HG03159 (cell line): ENCODE data around the gene SECTM1.
A peak's percentile ranks its signal among the peaks of the same experiment; 100 is the strongest.
"Not testable (repeated sequence)": the region's sequence is repeated elsewhere in the genome, so short reads cannot be mapped to it uniquely, and the experiment has no call there.

Source experiments
- ATAC-seq: cut with Tn5 transposase; IDR thresholded peaks from one replicate; pipeline ENCODE4 v1.9.1; 2021; ENCODE audit warnings: mild to moderate bottlenecking, moderate library complexity; ENCODE audit not compliant: unreplicated experiment

The SECTM1 gene

DNA sequence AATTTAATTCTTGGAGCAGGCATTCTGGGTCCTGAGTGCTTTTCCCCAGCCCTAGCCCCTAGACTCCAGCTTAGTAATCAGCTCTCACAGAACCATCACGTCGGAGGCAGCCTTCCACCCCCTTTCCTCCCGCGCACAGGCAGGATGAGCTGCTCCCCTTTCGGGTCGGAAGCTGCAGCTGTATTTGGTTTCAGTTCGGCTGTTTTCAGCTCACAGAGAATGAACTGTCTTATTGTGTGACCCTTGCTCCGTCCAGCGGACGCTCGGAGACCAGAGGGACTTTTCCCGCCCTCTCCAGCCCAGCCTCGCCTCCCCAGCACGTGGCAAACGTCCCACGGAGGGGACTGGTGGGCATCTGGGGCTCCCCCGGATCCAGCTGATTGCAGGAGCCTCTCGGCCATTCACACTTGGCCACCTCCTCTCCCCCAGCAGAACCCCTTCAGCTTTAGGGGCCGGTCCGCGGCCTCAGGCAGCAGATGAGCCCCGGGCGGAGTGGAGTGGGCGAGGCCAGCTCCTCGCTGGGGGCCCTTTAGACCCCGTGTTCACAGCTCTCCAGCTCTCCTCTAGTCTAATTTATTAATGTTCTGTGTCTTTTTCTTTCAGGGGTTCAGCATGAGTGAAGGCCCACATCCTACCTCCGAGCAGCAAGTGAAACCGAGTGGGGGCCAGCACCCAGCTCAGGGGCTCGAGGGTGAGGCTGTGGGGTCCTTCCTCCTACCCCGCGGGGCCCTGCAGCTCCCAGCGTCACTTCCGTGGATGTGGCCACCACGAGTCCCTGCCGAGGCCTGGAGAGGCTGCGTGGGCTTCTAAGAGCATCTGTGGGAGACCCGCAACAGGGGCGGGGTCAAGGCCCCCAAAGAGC is 37.1 kb upstream of the SECTM1 start:
- no peak for ATAC-seq

DNA sequence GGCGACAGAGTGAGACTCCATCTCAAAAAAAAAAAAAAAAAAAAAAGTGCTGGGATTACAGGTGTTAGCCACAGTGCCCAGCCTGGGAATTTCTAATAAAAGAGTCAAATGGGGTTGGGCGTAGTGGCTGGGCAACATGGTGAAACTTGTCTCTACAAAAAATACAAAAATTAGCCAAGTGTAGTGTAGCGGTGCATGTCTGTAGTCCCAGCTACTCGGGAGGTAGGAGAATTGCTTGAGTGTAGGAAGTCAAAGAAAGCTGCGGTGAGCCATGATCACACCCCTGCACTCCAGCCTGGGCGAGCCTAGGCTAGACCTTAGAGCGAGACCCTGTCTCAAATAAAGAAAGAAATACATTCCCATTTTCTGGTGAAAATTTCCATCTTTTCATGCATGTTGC is 35.6 kb upstream of the SECTM1 start:
- no peak for ATAC-seq

- no peak for ATAC-seq
Observed at GRCh38 chr17:82367724-82368524, 34.4 kb upstream of the SECTM1 start.

GRCh38 chr17:82366749-82367148 is 33.2 kb upstream of the SECTM1 start:
- no peak for ATAC-seq

DNA sequence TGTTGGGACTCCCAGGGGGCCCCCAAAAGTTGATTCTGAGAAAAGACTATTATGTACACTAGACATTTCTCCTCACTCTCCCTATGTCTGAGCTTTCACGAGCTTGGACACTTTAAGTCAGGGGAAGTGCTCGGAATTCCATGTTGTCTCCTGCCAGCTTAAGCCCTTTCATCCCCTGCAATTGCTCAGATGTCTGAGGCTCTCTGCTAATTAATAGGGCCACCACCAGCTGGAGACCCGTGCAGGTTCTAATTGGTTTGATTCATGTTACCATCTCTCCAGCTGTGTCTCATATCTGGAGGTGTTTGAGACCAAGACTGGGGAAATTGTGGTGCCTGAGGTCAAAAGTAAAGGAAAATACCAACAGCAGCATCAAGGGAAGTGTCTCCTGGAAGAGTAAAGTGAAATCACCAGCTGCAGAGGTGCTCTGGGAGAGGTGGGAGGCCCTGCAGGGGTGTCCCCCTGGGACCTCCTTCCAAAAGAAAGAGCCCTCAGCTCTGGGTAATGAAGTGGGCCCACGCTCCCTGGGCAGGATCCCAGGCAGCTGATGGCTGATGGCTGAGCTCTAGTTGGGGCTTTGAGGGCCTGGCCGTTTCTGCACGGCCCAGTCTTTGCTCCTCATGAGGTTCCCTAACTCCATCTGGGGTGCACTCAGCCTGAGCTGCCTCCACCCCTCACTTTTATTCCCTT is 32.2 kb upstream of the SECTM1 start:
- ATAC-seq: no peak

DNA sequence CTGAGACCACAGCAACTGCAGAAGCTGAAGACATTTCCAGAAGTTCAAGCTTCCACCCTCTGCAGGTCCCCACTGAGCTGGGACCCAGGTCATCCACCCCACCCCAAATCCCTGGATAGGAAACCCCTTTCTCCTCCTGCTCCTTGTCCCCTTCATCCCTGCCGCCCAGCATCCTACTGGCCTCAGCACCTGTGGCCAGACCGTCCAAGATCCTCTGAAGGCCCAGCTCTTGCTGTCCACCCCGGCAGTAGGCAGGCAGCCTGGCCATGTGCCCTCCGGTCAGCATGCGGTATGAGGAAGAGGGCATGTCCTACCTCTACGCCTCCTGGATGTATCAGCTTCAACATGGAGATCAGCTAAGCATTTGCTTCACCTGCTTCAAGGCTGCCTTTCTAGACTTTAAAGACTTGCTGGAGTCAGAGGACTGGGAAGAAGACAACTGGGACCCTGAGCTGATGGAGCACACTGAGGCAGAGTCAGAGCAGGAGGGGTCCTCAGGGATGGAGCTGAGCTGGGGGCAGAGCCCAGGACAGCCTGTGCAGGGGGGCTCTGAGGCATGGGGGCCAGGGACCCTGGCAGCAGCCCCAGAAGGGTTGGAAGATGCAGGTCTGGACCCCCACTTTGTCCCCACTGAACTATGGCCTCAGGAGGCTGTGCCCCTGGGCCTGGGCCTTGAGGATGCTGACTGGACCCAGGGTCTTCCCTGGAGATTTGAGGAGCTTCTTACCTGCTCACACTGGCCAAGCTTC is 28.5 kb upstream of the SECTM1 start:
- no peak for ATAC-seq

GRCh38 chr17:82359451-82360074 is 26.0 kb upstream of the SECTM1 start:
- not testable (repeated sequence) for ATAC-seq

DNA sequence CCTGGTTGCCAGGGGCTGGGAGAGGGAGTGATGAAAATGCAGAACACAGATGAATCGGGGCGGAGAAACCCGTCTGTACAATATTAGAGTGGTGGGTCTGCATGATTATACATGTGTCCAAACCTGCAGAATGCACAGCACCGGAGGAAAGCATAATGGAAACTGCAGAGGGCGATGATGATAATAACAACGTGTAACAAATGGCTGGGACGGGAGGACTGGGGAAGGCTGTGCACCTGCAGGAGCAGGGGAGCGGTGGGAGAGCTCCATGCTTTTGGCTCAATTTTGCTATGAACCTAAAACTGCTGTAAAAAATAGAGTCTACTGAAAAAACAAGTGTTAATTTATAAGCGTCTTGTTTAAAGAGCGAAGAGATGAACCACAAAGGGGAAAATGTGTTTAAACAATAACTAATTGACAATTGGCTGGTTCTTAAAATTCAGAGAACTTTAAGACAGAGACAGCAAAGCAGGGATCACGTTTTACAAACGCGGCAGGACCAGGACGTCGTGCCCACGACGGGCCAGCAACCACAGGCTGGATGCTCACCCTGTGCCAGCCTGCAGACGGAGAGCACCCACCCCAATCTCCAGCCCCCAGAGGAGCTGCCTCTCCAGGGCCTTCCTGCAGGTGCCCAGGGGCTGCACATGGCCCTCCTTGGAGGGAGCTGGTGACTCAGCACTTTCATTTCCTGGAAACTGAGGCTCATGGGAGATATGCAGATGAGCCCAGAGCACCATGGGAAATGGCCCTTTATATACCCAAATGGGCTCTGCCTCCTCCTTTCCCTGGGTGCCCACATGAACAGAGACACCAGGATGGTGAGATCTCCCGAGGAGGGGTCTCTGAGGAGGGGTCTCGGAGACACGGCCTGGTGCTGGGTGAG is 25.1 kb upstream of the SECTM1 start, which contains the start of gene TEX19:
Gene TEX19, plus strand, starts transcription at position 783 of the 886 bp plus-strand sequence. CDS start 2,904 bp downstream, outside the sequence.
- ATAC-seq: no peak

GRCh38 chr17:82357394-82357793 is 23.8 kb upstream of the SECTM1 start:
- ATAC-seq: no peak

DNA sequence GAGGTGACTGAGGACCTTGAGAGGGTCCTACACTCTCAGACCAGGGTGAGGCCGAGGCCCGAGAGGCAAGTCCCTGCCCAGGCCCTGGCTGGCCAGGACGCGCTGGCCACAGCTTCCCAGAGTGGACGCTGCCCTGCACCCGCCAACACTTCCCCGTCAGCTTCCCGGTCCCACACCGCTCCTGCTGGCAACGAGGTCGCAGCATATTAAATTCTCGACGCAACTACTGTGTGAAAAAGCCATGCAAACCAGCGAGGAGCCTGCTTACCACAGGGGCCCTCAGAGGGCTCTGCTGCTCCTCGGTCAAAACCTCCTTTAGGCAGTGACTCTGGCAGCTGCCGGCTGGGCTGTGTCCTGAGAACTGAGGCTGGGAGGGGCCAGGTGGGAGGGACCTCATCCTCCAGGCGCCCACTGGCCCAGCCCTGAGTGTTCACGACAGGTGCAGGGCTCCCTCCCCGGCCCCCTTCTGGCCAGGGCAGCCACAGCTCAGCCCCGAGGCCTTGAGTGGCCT is 23.3 kb upstream of the SECTM1 start:
- no peak for ATAC-seq

GRCh38 chr17:82355770-82356427 is 22.3 kb upstream of the SECTM1 start:
- ATAC-seq: no peak

DNA sequence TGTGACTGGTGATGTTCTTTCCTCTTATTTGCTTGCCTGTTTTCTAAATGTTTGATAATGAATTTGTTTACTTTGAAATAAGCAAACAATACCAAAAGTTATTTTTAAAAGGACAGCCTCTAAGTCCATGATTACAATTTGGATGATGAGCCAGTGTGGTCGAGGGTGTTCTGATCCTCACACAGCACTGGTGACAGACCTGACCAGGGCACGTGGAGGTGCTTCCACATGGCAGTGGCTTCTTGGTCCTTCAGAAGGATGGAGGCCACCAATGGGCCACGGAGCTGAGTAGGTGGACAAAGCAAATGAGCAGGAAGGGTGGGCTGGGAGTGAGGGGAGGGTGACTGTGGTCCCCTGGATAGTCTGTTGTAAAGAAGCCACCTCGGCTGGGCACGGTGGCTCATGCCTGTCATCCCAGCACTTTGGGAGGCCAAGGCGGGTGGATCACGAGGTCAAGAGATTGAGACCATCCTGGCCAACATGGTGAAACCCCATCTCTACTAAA is 21.3 kb upstream of the SECTM1 start:
- no peak for ATAC-seq

DNA sequence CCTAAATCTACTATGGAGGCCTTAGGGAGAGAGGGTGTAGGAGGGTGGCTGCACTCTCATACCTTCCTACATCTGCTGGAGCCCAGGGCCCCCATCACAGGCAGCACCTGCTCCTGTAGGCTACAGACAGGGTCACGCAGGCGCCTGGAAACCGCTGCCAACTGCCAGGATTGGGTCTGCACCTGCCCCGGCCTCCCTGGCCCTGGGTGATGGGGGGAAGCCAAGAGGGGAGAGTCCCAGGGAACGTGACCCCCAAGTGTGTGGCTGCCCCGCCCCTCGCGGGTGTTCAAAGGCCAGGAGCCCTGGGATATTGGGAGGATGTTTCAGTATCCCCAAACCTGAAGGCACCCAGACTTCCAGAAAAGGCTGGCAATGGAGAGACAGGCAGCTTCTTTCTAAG is 19.9 kb upstream of the SECTM1 start:
- ATAC-seq: no peak

- ATAC-seq: peak; percentile 40
Observed at GRCh38 chr17:82351713-82352488, 18.3 kb upstream of the SECTM1 start.

GRCh38 chr17:82351254-82351712 is 17.7 kb upstream of the SECTM1 start:
- ATAC-seq: peak; percentile 55

GRCh38 chr17:82350182-82351030 is 16.8 kb upstream of the SECTM1 start:
- ATAC-seq: no peak
